HG03159 (cell line): ENCODE data around the gene SCGB1D2.
"Not testable (repeated sequence)": the region's sequence is repeated elsewhere in the genome, so short reads cannot be mapped to it uniquely, and the experiment has no call there.

Experiments
- ATAC-seq: cut with Tn5 transposase; IDR thresholded peaks from one replicate; pipeline ENCODE4 v1.9.1; 2021; ENCODE audit warnings: mild to moderate bottlenecking, moderate library complexity; ENCODE audit not compliant: unreplicated experiment

The SCGB1D2 gene

GRCh38 chr11:62242021-62242420, at the start of gene SCGB1D2:
Gene SCGB1D2, plus strand, starts transcription at chr11:62242239. Its CDS starts 69 bp downstream, at chr11:62242308.
- ATAC-seq = no peak

- no peak for ATAC-seq
Observed at GRCh38 chr11:62193952-62194351, 48.1 kb upstream of the SCGB1D2 start.

- ATAC-seq = not testable (repeated sequence)
Observed at GRCh38 chr11:62195010-62195409, 47.0 kb upstream of the SCGB1D2 start.

- no peak for ATAC-seq
Observed at GRCh38 chr11:62195945-62196344, 46.1 kb upstream of the SCGB1D2 start.

GRCh38 chr11:62197400-62197799, 44.6 kb upstream of the SCGB1D2 start:
- ATAC-seq = not testable (repeated sequence)

GRCh38 chr11:62201376-62201775, 40.7 kb upstream of the SCGB1D2 start:
- ATAC-seq = no peak

GRCh38 chr11:62202910-62203309, 39.1 kb upstream of the SCGB1D2 start:
- no peak for ATAC-seq

- ATAC-seq = no peak
Observed at GRCh38 chr11:62204430-62204829, 37.6 kb upstream of the SCGB1D2 start.

- no peak for ATAC-seq
Observed at GRCh38 chr11:62205441-62205840, 36.6 kb upstream of the SCGB1D2 start.

GRCh38 chr11:62206276-62207066, 35.6 kb upstream of the SCGB1D2 start:
- not testable (repeated sequence) for ATAC-seq

- no peak for ATAC-seq
Observed at GRCh38 chr11:62208785-62209144, 33.3 kb upstream of the SCGB1D2 start.

- no peak for ATAC-seq
Observed at GRCh38 chr11:62217191-62217748, 24.8 kb upstream of the SCGB1D2 start.

GRCh38 chr11:62221498-62221897, 20.5 kb upstream of the SCGB1D2 start:
- ATAC-seq = no peak

- ATAC-seq = no peak
Observed at GRCh38 chr11:62223095-62223494, 18.9 kb upstream of the SCGB1D2 start.

GRCh38 chr11:62233730-62234129, 8.3 kb upstream of the SCGB1D2 start:
- ATAC-seq = no peak

- no peak for ATAC-seq
Observed at GRCh38 chr11:62236187-62236586, 5.9 kb upstream of the SCGB1D2 start.

GRCh38 chr11:62237499-62237898, 4.5 kb upstream of the SCGB1D2 start:
- no peak for ATAC-seq

- no peak for ATAC-seq
Observed at GRCh38 chr11:62238151-62238550, 3.9 kb upstream of the SCGB1D2 start.

- no peak for ATAC-seq
Observed at GRCh38 chr11:62241095-62241494, 944 bp upstream of the SCGB1D2 start.

- ATAC-seq = no peak
Observed at GRCh38 chr11:62245271-62245753, 3.3 kb downstream of the SCGB1D2 start.

- ATAC-seq = no peak
Observed at GRCh38 chr11:62251698-62252097, 9.7 kb downstream of the SCGB1D2 start.

- ATAC-seq = no peak
Observed at GRCh38 chr11:62253999-62254542, 12.0 kb downstream of the SCGB1D2 start.
